Liver (tissue), 9 donors: ENCODE results near the gene UMODL1. TPM values are rescaled to one million over a fixed set of nuclear protein-coding genes. Genes with fewer than 3 reads are reported as not detected.

Experiments used
- DNase-seq: peaks from one replicate; pipeline ENCODE4 v3.0.0-alpha.2; 2017; ENCODE audit warnings: low spot score
- H3K27ac ChIP-seq, 2 donors: one replicate each; pipeline ENCODE4 v1.7.0; 2013; ENCODE audit warnings: inconsistent platforms in 2 of 2, low read length in 2 of 2, control low read depth in 1 of 2, low read depth in 1 of 2, mild to moderate bottlenecking in 1 of 2
- H3K27me3 ChIP-seq, 4 donors: one replicate each; pipeline versions ENCODE4 v1.6.1 to v1.7.0; 2013; ENCODE audit warnings: low read length in 3 of 4, inconsistent platforms in 1 of 4, mild to moderate bottlenecking in 1 of 4, moderate library complexity in 1 of 4; ENCODE audit not compliant: control insufficient read depth in 4 of 4, insufficient read depth in 4 of 4
- H3K36me3 ChIP-seq, 4 donors: one replicate each; pipeline versions ENCODE4 v1.6.1 to v1.7.0; 2013; ENCODE audit warnings: low read length in 3 of 4, mild to moderate bottlenecking in 3 of 4, low read depth in 1 of 4, moderate library complexity in 1 of 4; ENCODE audit not compliant: control insufficient read depth in 4 of 4, insufficient read depth in 3 of 4
- H3K4me1 ChIP-seq, 4 donors: one replicate each; pipeline versions ENCODE4 v1.6.1 to v1.7.0; 2013; ENCODE audit warnings: low read length in 3 of 4, mild to moderate bottlenecking in 3 of 4, moderate library complexity in 1 of 4; ENCODE audit not compliant: control insufficient read depth in 4 of 4, insufficient read depth in 4 of 4
- H3K4me3 ChIP-seq, 3 donors: one replicate each; pipeline versions ENCODE4 v1.6.1 to v1.7.0; 2013; ENCODE audit warnings: low read length in 3 of 3, control low read depth in 1 of 3, low read depth in 1 of 3, mild to moderate bottlenecking in 1 of 3
- H3K9ac ChIP-seq, 2 donors: one replicate each; pipeline ENCODE4 v1.7.0; 2013; ENCODE audit warnings: low read length in 2 of 2, mild to moderate bottlenecking in 2 of 2, moderate library complexity in 2 of 2, control low read depth in 1 of 2, low read depth in 1 of 2
- H3K9me3 ChIP-seq, 4 donors: one replicate each; pipeline versions ENCODE4 v1.6.1 to v1.7.0; 2013; ENCODE audit warnings: low read length in 3 of 4; ENCODE audit not compliant: control insufficient read depth in 4 of 4
- ATF3 ChIP-seq: IDR thresholded peaks from 2 replicates; pipeline ENCODE4 v1.6.1; 2016; ENCODE audit warnings: antibody characterized with exemption
- CTCF ChIP-seq: fragments of 150-350 bp; IDR thresholded peaks from 2 replicates; pipeline ENCODE4 v1.5.1; 2017; ENCODE audit warnings: improper control_type of control experiment, low read depth, low read length; ENCODE audit not compliant: missing input control
- EGR1 ChIP-seq, 2 donors: IDR thresholded peaks; 2 replicates each; pipeline ENCODE4 v1.6.1; 2016 to 2018; ENCODE audit warnings: antibody characterized with exemption in 2 of 2, low read depth in 2 of 2
- FOXA1 ChIP-seq: IDR thresholded peaks from 2 replicates; pipeline ENCODE4 v1.6.1; 2016; ENCODE audit warnings: antibody characterized with exemption
- FOXA2 ChIP-seq: IDR thresholded peaks from 2 replicates; pipeline ENCODE4 v1.6.1; 2016; ENCODE audit warnings: antibody characterized with exemption
- GABPA ChIP-seq, 2 donors: IDR thresholded peaks in 1 of 2; conservative IDR thresholded peaks in 1 of 2; 2 replicates each; pipeline ENCODE4 v1.6.1; 2016; ENCODE audit warnings: antibody characterized with exemption in 2 of 2, mild to moderate bottlenecking in 1 of 2, moderate library complexity in 1 of 2
- HNF4A ChIP-seq, 2 donors: conservative IDR thresholded peaks; 2 replicates each; pipeline ENCODE4 v1.6.1; 2016; ENCODE audit warnings: antibody characterized with exemption in 2 of 2, mild to moderate bottlenecking in 2 of 2
- HNF4G ChIP-seq: IDR thresholded peaks from 2 replicates; pipeline ENCODE4 v1.6.1; 2016; ENCODE audit warnings: antibody characterized with exemption
- JUND ChIP-seq, 2 donors: IDR thresholded peaks; 2 replicates each; pipeline ENCODE4 v1.6.1; 2016; ENCODE audit warnings: antibody characterized with exemption in 2 of 2
- NR2F2 ChIP-seq: IDR thresholded peaks from 2 replicates; pipeline ENCODE4 v1.6.1; 2016; ENCODE audit warnings: antibody characterized with exemption
- RAD21 ChIP-seq, 2 donors: IDR thresholded peaks; 2 replicates each; pipeline ENCODE4 v1.6.1; 2016; ENCODE audit warnings: antibody characterized with exemption in 2 of 2, mild to moderate bottlenecking in 2 of 2
- RXRA ChIP-seq, 2 donors: IDR thresholded peaks; 2 replicates each; pipeline ENCODE4 v1.6.1; 2017 to 2018; ENCODE audit warnings: antibody characterized with exemption in 2 of 2, mild to moderate bottlenecking in 1 of 2
- SP1 ChIP-seq: IDR thresholded peaks from 2 replicates; pipeline ENCODE4 v1.6.1; 2018; ENCODE audit warnings: antibody characterized with exemption, mild to moderate bottlenecking
- TAF1 ChIP-seq: conservative IDR thresholded peaks from 2 replicates; pipeline ENCODE4 v1.6.1; 2016; ENCODE audit warnings: antibody characterized with exemption, mild to moderate bottlenecking
- YY1 ChIP-seq: IDR thresholded peaks from 2 replicates; pipeline ENCODE4 v1.6.1; 2016; ENCODE audit warnings: antibody characterized with exemption, mild to moderate bottlenecking
- ZBTB33 ChIP-seq: IDR thresholded peaks from 2 replicates; pipeline ENCODE4 v1.6.1; 2016; ENCODE audit warnings: antibody characterized with exemption
- WGBS: extraction: QIAGEN DNeasy Blood & Tissue Kit; methylation state at CpG from one replicate; pipeline ENCODE4 v1.1.7; 2013; 5-methylcytosine and 5-hydroxymethylcytosine counted together
- polyA plus RNA-seq, 2 donors: library from polyadenylated mRNA; stranded (reverse) in 1 of 2; unstranded in 1 of 2; fragments of 200-250 nt in 1 of 2; fragments of >200 nt in 1 of 2; fragmentation: Nextera tagmentation in 1 of 2; extraction: Ambion mirVana in 1 of 2; gene quantifications; one replicate each; pipeline versions ENCODE4 v1.2.1 to v1.2.3, GENCODE V29; 2013 to 2015
- total RNA-seq, 2 donors: library from RNA; depleted of rRNA; stranded (reverse); fragments of >200 nt; gene quantifications; one replicate each; pipeline ENCODE4 v1.2.3, GENCODE V29; 2014
- TF ChIP-seq, protein P1 (sequence below): IDR thresholded peaks from 2 replicates; pipeline ENCODE4 v1.6.1; 2016; ENCODE audit warnings: antibody characterized with exemption
- TF ChIP-seq, protein P2 (sequence below): IDR thresholded peaks from 2 replicates; pipeline ENCODE4 v1.6.1; 2016; ENCODE audit warnings: antibody characterized with exemption, mild to moderate bottlenecking
- donor health status: healthy.
- donor health status: healthy.
- donor health status: healthy.
- donor health status: healthy.
- donor health status: healthy.

UMODL1 gene
- total and polyA plus RNA-seq, 4 donors: 0.08 to 0.14 (median 0.08) TPM; not detected in 1

DNA sequence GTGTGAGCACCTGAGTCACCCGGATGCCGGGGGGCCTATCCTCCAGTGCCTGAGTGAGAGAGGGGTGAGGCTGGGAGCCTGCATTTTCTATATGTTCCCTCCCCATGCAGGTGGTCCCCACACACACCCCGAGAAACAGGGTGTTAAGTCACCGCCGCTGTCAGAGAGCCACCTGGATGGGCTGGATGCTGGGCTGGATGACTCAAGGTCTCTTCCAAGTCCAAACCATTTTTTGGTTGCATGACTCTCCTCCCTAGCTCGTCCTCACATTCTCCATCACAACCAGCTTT lies 2.9 kb upstream of the UMODL1 start:
- no peak overlapping the region for H3K4me3 ChIP-seq
- H3K27ac ChIP-seq: no peak overlapping the region
- peaks cover 0 to 10% (median 2%) of the 10 kb centered on the region in 4 donors for H3K27me3 ChIP-seq
- H3K4me1 ChIP-seq: peaks cover under 1 to 9% (median 4%) of the 10 kb centered on the region in 4 donors
- H3K9me3 ChIP-seq: no peaks in the 10 kb centered on the region
- no peak for TF ChIP-seq TAF1
- no peak for TF ChIP-seq GABPA (IDR thresholded peaks at IDR 0.05 in 1 of 2, conservative IDR thresholded peaks at IDR 0.05 in 1 of 2)
- TF ChIP-seq EGR1 (IDR thresholded peaks at IDR 0.05; ENCODE audit: low read depth in 2 of 2): no peak
- TF ChIP-seq ZBTB33: no peak
- TF ChIP-seq FOXA2: no peak
- TF ChIP-seq, protein P1, sequence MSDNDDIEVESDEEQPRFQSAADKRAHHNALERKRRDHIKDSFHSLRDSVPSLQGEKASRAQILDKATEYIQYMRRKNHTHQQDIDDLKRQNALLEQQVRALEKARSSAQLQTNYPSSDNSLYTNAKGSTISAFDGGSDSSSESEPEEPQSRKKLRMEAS: no peak
- TF ChIP-seq RAD21 (IDR thresholded peaks at IDR 0.05): no peak
- TF ChIP-seq, protein P2, sequence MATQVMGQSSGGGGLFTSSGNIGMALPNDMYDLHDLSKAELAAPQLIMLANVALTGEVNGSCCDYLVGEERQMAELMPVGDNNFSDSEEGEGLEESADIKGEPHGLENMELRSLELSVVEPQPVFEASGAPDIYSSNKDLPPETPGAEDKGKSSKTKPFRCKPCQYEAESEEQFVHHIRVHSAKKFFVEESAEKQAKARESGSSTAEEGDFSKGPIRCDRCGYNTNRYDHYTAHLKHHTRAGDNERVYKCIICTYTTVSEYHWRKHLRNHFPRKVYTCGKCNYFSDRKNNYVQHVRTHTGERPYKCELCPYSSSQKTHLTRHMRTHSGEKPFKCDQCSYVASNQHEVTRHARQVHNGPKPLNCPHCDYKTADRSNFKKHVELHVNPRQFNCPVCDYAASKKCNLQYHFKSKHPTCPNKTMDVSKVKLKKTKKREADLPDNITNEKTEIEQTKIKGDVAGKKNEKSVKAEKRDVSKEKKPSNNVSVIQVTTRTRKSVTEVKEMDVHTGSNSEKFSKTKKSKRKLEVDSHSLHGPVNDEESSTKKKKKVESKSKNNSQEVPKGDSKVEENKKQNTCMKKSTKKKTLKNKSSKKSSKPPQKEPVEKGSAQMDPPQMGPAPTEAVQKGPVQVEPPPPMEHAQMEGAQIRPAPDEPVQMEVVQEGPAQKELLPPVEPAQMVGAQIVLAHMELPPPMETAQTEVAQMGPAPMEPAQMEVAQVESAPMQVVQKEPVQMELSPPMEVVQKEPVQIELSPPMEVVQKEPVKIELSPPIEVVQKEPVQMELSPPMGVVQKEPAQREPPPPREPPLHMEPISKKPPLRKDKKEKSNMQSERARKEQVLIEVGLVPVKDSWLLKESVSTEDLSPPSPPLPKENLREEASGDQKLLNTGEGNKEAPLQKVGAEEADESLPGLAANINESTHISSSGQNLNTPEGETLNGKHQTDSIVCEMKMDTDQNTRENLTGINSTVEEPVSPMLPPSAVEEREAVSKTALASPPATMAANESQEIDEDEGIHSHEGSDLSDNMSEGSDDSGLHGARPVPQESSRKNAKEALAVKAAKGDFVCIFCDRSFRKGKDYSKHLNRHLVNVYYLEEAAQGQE: no peak
- TF ChIP-seq HNF4G: no peak
- TF ChIP-seq HNF4A (conservative IDR thresholded peaks at IDR 0.05): no peak
- no peak for TF ChIP-seq ATF3
- no peak for TF ChIP-seq NR2F2
- no peak for TF ChIP-seq JUND (IDR thresholded peaks at IDR 0.05)
- TF ChIP-seq CTCF: no peak
- TF ChIP-seq FOXA1: no peak
- no peak for TF ChIP-seq SP1
- TF ChIP-seq YY1: no peak
- no peaks in the 10 kb centered on the region for H3K36me3 ChIP-seq
- DNase-seq: no peak
- H3K9ac ChIP-seq: no peak overlapping the region
- WGBS: 87% methylated on average over 6 of the region's 6 CpGs

DNA sequence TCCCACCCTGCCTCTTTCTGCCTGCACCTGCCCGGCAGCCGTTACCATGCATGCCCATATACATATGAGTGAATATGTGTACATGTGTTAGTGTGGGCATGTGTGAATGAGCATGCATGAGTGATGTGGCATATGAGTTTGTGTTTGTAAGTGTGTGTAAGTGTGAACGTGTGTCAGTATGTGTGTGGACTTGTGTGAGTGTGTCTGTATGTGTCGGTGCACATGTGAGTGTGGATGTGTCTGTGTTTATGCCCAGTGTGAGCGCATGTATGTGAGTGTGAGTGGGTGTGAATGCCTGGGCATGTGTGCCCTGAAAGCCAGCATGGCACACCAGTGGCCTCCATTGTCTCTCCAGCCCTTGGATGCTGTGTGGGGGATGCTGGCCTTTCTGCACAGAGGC lies 2.5 kb upstream of the UMODL1 start:
- WGBS: 86% methylated on average over 5 of the region's 5 CpGs
- H3K27ac ChIP-seq: no peak overlapping the region
- DNase-seq: no peak
- peaks cover 0 to 5% (median 2%) of the 10 kb centered on the region in 4 donors for H3K4me1 ChIP-seq
- no peak overlapping the region for H3K9ac ChIP-seq
- no peaks in the 10 kb centered on the region for H3K36me3 ChIP-seq
- H3K27me3 ChIP-seq: peaks cover 0 to 9% (median 2%) of the 10 kb centered on the region in 4 donors
- H3K9me3 ChIP-seq: no peaks in the 10 kb centered on the region
- no peak overlapping the region for H3K4me3 ChIP-seq
- TF ChIP-seq TAF1 (no peak), JUND (IDR thresholded peaks at IDR 0.05) (no peak), ATF3 (no peak), NR2F2 (no peak), HNF4A (conservative IDR thresholded peaks at IDR 0.05) (no peak), CTCF (no peak), YY1 (no peak), RXRA (IDR thresholded peaks at IDR 0.05) (no peak), FOXA2 (no peak)
- TF ChIP-seq, protein P1: no peak
